GM19240 (cell line): ENCODE data around the gene ABHD6.
"Not testable (repeated sequence)": the region's sequence is repeated elsewhere in the genome, so short reads cannot be mapped to it uniquely, and the experiment has no call there.

Experiments
- DNase-seq: peaks from one replicate; pipeline ENCODE4 v3.0.0; 2011; ENCODE audit warnings: low spot score; ENCODE audit not compliant: insufficient read length

The ABHD6 gene, protein sequence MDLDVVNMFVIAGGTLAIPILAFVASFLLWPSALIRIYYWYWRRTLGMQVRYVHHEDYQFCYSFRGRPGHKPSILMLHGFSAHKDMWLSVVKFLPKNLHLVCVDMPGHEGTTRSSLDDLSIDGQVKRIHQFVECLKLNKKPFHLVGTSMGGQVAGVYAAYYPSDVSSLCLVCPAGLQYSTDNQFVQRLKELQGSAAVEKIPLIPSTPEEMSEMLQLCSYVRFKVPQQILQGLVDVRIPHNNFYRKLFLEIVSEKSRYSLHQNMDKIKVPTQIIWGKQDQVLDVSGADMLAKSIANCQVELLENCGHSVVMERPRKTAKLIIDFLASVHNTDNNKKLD

DNA sequence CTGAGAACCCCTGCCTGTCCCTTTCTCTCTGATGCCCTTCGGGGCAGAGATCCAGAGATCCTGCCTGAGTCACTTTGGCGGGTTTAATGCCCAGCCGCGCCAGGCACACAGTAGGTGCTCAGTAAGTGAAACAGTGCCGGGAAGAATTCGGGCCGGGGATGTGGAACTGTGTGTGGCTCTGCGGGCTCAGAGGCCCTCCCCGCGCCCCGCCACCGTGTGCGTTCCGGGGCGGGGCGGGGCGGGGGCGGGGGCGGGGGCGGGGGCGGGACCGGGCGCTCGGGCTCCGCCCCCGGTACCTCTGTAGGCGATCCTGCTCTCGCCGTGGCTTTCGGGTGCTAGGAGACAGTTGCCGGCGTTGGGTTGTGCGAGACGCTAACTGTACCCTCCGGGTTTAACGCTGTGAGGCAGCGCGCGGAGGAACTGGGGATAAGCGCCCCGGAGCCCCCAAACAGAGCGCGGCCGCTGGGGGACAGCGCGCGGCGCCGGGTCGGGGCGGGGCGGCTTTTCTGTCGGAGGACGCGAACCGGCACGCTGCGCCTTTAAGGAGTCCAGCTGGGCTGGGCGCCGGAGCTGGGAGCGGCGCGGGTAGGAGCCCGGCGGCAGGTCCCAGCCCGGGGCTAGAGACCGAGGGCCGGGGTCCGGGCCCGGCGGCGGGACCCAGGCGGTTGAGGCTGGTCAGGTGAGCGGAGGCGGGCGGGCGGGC is at the start of gene ABHD6:
Gene ABHD6 (plus strand): TSS at position 555 of the 703 bp plus-strand sequence. CDS start 18,795 bp downstream, outside the sequence.
- peak; percentile 64 for DNase-seq

DNA sequence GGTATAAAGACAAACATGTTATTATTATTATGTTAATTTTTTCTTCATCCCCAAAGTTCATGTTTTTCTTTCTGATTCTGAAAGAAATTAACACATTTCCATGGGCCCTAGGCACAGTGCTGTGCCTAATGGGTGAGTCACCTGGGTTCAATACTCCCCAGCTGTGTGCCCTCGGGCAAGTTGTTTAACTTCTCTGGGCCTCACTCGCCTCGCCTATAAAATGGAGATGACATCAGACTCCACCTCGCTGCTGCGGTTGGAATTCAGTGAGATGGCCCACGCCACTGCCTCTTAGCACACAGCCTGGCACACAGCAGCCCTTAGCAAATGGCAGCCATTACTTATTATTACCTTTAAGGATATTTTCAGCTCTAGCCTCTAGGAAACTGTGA is 49.4 kb upstream of the ABHD6 start:
- DNase-seq: no peak

DNA sequence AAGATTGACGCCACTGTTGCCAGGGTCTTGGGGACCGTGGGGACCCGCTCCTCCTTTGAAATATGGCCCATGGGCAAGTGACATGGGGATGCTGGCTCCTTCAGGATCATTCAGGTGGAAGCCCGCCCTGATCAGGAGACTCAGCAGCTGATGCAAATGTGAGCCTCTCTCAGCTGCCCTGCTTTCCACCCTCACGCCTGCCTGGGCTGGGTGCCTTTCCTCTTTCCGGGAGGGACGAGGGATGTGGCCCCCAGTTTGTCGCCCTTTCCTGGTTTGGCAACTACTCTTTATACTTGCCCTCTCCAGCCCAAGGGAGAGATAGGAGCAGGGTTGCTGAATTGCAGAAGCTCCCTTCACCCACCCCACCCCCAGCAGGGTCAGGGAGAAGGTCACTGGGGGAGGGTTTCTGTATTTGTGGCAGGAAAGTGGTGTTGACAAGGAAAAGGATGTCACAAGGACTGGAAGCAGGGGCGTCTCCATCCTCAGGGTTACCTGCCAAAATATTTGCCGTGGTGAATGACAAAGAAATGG is 48.6 kb upstream of the ABHD6 start:
- DNase-seq: no peak

DNA sequence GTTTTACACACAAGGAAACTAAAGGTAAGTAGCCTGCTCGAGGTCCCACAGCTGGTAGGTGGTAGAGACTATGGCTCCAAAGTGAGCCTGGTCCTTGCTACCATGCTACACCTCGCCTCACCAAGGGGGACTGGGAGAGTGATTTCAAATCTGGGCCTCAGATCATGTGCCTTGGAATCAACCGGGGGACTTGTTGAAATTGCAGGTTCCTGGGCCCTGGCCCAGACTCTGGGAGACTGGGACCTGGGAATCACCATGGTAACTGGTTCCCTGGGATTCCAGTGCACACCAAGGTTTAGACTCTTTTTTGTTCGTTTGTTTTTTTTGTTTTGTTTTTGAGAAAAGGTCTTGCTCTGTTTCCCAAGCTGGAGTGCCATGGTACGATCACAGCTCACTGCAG is 47.9 kb upstream of the ABHD6 start:
- DNase-seq: no peak

DNA sequence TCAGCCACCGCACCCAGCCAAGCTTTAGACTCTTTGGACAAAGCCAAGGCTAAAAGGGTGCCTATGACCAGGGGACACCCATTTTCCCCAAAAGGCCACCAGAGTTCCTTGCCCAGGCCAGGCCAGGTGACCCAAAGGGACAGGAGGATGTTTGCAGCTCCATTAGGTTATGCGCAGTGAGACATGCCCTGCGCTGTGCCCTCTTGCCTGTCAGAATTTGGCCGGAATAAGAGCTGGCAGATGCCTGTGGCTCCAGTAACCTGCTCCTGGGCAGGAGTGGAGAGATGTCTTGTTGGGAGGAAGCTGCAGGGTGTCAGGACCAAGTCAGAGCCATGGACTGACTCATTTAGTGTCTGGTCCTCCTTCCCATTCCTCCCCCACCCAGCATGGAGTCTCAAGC is 47.3 kb upstream of the ABHD6 start:
- DNase-seq: no peak

DNA sequence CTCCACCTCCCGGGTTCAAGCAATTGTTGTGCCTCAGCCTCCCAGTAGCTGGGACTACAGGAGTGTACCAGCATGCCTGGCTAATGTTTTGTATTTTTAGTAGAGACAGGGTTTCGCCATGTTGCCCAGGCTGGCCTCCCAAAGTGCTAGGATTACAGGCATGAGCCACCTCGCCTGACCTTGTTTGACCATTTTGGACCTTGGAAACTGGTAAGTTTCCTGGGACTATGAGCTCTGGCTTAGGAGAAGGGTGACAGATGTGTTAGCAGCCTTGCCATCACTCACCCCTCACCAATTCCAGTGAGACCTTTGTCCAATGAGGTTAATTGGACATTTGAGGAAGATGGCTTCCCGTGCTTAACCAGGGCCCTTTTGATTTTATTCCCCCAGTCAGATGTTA is 46.7 kb upstream of the ABHD6 start:
- no peak for DNase-seq

DNA sequence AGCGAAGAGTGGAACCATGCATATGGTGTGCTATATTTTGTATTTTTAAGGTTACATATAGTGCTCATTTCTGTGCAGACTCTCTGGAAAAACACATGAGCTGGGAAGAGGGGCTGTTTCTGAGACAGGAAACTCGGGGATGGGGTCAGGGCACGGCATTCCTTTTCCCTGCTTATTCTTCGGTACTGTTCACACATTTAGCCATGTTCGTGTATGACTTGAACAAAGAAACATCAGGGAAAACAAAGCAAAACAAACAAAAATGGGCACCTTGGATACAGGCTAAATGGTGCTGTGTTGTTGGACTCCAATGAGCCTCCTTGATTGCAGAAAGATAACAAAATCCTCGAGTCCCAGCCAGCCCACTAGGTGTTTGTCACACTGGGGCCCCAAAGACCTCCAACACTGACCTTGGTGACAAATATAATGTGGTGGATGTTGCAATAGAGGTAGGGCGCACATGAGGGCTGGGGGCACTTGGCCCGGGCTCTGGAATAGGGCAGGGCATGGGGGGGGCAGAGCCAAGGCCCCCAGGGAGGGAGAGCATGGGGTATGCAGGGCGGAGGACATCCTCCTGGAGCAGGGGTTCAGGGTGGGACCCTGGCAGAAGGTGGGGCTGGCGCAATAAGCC is 46.1 kb upstream of the ABHD6 start:
- no peak for DNase-seq

DNA sequence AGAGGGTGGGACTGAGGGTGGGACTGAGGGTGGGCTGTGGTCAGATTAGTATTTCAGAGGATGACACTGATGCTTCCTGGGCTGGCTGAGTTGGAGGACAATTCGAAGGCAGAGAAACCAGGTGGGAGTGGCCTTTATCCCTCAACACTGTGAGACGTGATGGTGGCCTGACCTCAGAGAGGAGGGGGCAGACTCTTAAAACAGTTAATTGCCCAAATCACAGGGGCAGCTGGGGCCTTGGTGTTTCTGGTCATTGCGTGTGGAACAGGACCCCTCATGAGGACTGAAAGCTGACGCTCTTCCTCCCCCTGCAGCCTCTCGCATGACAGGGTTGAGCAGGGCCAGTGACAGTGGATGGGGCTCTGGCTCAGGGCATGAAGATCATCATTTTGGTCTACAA is 45.5 kb upstream of the ABHD6 start:
- DNase-seq: no peak

DNA sequence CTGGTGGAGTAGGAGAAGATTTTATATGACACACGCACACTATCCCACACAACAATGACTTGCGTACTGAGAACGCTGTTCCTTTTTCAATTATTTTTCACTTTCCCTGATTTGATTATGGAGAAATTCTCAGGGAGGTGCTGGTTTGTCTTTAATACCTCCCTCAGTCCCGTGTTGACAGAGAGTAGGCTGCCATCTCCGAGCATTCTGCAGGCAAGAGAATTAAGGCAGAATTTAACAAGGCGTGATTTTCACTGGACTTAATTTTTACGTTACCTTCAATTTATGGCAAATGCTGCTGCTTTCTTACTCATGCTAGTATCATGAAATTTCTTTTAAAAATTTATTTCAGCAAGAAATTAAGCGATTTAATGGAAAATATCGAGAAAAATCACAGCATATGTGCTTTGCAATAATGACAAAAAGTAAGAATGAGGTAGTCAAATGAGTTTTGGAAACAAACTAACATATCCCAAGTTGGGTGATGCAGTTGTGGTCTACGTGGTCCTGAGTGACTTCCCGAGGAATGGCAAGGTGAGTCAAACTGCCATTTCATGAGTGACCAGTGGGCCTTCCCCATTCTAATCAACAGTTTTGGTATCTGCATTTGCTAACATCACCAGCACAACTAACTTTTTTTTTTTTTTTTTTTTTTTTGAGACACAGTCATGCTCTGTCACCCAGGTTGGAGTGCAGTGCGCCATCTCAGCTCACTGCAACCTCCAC is 43.7 kb upstream of the ABHD6 start:
- no peak for DNase-seq

DNA sequence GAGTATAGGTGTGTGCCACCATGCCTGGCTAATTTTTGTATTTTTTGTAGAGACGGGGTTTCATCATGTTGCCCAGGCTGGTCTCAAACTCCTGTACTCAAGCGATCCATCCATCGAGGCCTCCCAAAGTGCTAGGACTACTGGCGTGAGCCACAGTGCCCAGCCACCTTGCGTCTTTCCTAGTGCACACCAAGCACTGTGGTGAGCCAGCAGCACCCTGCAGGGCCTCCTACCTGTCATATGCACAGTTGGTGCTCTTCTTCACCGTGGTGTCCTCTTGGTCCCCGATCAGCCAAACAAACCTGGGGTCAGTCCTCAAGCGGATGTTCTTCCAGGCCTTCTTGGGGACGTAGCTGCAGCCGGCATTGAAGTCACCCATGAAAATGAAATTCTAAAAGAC is 40.0 kb upstream of the ABHD6 start:
- DNase-seq: no peak

DNA sequence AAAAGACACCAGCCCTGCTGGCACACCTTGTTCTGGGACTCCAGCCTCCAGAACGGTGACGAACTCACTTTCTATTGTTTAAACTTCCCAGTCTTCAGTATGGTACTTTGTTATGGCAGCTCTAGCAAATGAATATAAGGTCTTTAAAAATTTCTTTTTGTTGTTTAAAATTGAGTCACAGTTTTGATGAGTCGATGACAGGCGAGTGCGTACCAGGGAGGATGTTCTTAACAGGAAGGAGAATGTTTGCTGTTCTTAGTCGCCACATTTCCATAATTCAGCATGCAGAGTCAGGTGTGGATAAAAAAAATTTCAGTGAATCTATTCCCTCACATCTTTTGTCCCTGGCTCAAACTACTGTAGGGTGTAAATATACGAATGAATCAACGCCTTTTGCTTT is 39.2 kb upstream of the ABHD6 start:
- no peak for DNase-seq

DNA sequence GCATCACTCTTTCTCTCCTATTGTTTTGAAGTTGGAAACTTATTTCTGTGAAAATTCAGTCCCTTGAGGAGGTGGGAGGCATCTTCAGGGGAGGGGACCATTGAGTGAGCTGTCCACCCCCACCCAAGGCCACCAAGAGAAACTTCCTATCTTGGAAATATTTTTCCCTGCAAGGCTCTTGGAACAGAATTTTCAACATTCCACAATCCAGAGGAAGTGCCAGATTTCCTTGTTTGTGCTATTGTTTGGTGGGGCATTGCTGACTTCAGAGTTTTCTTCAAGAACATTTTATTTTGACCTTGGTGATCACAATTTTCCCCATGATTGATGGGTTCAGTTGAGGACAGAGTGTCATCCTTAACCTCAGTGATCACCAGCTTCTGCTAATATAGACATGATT is 38.8 kb upstream of the ABHD6 start:
- no peak for DNase-seq

DNA sequence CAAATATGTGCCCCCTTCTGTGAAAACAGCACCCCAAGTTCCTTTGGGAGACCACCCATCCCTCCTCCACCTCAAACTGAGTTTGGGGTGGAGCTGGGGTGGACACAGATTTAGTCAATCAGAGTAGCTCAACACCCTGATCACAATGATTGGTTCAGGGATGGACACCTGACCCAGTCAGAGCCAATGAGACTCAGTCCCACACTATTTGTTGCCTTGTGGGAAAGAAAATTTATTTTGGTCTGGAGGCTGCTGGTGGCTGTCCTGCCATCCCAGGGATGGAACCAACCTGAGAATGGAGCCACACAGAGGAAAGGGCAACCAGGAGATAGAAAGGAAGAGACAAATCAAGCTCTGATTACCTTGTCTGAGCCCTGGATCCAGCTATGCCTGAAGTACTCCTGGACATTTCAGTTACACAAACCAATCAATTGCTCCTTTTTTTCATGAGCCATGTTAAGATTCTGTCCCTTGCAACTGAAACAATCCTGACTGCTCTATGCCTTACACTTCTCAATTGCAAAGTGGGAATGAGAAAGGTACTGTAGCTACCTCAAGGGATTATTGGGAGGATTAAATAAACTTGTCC is 37.4 kb upstream of the ABHD6 start:
- DNase-seq: no peak

DNA sequence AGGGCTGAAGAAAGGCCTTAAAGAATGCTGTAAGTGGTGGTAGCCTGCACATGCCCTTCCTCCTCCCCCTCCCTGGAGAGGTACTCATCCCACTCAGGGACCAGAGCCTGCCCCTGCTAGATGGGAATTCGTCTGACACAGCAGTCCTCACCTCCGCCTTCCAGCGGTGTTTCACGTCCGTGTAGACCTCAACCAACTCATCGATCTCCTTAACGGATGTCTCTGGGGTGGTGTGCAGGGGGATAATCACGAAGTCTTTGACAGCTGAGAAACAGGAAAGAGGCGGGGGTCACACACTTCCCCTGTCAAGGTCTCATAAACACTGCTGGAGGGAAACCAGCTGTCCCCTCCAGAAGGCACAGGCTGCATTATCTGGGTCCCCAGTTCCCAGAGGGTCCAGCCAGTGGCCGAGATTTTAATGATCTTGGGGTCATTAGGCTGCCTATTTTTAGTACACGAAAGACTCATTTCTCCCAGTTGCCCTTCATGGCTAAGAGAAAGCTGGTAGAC is 36.7 kb upstream of the ABHD6 start:
- no peak for DNase-seq

DNA sequence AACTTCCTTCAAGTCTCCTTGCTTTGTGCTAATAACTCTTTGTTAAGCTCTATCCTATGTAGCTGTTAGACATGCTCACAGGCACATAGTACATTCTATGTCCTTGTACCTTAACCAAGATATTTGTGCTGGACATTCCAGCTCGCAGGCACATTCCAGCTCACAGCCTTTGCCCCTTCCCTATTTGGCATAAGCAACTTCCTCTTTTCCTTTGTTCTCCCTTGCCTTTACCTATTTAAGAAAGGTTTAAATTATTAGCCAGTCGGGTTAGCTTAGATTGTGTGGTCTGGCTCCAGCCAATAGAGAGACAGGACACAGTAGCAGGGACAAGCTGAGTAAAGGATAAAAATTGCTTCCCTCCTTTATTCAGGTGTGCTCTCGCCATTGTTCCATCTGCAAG is 36.1 kb upstream of the ABHD6 start:
- not testable (repeated sequence) for DNase-seq

DNA sequence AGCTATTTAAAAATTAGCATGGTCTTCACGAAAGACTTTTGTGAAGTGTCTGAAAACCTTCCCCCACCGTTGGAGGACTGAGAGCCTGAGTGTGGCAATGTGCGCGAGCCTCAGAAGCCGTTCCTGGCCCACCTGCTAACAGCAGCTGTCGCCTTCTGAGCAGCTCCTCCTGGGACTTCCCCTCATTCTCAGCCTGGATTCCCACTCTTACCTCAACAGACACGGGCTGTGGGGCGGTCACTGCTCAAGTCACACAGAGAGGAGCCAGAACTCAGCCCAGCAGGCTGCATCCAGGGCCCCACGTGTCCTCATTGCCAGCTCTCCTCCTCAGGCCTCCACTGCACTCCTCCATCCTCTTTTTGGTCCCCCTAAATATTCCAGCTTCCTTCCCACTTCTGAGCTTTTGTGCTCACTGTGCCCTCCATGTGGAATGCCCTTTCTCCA is 34.7 kb upstream of the ABHD6 start:
- DNase-seq: no peak

DNA sequence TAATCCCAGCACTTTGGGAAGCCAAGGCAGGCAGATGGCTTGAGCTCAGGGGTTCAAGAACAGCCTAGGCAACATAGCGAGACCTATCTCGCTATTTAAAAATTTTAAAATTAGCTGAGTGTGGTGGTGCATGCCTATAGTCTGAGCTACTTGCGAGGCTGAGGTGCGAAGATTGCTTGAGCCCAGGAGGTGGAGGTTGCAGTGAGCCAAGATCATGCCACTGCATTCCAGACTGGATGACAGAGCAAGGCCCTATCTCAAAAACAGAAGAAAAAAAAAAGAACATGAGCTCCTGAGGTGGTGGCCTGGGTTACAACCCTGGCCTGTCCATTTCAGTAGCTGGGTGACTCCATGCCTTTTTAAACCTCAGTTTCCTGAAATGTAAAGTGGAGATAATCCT is 34.1 kb upstream of the ABHD6 start:
- DNase-seq: no peak

DNA sequence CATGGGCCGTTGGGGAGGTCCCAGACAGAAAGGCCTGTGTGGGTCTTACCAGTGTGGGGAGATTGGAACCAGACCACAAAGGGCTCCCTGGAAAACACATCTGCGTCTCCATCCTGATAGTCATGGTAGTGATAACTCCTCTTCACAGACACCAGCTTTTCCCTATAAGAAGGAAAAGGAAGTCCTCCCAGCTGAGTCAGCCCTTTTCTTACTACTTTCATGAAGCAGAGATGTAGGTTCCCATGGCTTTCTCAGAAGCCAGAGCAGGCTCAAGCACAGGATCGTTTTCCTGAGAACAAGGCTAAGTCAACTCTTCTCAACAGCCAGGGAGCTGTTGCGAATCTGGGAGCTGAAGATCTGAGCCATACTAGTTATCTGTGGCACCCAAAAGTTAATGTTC is 32.9 kb upstream of the ABHD6 start:
- DNase-seq: no peak

DNA sequence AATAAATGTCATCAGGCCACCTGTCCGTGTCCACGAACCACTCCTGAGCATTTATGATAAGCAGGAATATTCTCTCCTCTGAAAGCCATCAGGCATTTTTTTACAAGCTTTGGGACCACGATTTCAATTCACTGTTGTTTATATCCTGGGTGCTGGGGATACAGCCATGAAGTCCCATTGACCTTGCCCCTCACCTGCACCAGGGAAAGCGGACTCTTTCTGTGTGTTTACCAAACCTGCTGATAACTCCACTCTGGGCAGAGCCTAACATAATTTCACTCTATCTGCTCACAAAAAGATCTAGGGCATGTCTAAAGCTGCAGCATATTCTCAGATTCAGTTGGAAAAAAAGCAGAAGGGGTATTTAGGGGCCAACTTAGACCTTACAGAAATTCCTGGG is 31.6 kb upstream of the ABHD6 start:
- DNase-seq: no peak

DNA sequence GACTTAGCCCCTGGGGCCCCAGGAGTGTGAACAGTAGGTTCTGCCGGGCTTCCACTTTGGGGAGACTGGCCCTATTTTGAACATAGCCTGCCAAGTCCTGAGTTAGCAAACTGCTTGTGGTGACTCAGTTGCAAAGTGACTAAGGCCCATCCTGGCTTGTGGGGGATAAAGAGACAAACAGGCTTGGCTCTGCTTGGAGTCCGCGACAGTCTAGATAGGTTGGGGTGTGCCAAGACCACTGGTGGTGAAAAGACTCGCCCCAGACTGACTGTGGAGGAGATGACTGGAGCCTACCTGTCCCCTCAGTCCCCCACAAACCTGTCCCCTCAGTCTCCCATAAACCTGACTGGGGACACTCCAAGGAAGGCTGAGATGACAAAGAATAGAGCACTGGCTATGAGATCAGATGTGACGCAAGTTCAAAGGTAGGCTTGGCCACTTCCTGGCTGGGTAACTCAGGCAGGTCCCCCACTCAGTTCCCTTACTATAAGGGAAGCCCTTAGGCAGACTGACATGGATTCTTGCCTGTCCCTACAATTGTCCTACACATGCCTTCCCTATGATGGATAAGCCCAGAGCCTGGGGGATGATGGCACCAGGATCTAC is 31.1 kb upstream of the ABHD6 start:
- DNase-seq: no peak

DNA sequence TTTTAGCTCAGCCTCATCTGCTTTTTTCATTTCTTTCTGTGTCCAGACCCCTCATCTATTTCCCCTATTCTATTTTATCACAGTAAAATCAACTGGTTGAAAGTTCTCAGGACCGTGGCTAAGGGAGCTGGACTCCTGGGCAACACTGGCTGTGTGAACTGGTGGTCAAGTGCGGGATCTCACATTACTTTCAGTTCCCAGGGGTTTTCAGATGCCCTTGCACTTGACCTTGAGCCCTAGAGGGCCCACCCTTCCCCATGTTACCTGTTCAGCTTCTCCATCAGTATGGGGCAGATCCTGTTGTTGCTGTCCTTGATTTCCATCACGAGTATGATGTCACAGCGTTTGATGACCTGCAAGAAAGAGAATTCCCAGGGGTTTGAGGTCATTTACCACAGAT is 29.6 kb upstream of the ABHD6 start:
- DNase-seq: no peak
